Hematopoietic multipotent progenitor cell treated with erythropoietin and hydrocortisone succinate and interleukin-3 and kit ligand, for 4 days (in vitro differentiated cells): Measurements from ENCODE around the gene NIN.
A peak's percentile ranks its signal among the peaks of the same experiment; 100 is the strongest.

Experiments
- DNase-seq: peaks from one replicate; pipeline ENCODE4 v3.0.0-alpha.2; 2015

NIN gene

DNA sequence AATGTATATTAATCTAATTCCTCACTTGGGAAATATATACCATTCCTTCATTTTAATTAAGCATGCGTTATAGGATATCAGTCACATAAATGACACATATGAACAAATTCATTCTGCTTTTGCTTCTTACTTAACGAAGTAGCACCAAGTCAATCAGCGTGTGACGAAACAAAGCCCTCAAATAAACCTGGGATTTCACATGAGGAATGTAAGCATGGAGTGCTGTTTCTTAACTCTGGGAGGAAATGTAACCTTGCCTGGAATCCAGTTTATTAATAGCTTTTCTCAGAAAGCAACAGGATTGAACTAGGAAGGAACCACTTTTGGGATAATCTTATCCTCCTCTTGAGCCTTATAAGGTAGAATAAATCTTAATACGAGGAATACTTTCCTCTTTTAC, 72.0 kb downstream of the NIN start:
- DNase-seq = no peak

DNA sequence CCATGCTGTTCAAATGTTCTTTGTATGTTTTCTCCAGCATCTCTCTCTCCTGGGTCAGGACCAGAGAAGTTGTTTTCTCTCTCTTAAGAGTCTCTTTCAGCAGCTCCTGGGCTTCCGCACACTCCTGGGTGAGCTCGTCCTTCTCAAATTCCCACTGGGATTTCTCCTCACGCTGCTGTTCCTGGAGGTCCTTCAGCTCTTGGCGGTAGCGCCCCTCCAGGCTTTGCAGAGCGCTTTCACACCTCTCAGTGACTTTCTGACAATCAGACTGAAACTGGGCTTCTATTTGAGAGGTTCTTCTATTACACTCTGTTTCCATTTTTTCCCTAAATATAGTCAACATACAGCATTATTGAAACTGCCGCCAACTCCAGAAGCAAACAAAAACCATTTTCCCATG, 72.7 kb downstream of the NIN start:
- no peak for DNase-seq

DNA sequence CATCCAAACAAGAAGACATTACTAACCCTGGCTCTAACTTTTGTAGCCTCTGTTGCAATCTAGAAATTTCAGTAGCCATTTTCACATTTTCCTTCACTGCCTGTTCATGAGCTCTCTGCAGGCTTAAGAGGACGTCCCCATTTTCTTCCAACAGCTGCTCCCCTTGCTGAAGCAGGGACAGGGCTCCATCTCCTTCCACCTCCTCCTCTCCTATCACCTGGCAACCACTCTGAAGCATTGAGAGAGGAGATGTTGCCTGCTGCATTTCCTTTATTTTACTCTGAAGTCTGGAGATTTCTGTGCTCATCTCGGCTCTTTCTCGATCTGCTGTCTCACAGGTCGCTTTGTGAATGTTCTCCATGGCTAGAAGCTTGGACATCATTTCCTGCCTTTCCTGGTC, 73.3 kb downstream of the NIN start:
- DNase-seq = no peak

DNA sequence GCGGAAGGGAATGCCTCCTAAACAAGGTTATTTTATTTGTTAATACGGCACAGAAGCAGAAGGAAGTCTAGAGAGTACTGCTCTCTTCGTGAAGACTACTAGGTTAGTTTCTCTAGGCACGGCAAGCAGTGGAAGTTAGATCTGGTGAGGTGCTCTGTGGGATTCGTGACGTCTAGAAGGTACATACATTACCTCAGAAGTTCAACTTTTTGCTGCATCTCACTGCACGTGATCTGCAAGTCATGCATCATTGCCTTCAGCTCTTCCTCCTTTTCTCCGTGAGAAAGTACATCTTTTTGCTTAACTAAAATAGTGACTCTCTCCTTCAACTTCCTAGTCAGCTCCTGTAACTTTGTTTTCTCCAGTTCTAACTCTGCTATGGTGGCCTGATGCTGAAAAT, 74.7 kb downstream of the NIN start:
- no peak for DNase-seq

DNA sequence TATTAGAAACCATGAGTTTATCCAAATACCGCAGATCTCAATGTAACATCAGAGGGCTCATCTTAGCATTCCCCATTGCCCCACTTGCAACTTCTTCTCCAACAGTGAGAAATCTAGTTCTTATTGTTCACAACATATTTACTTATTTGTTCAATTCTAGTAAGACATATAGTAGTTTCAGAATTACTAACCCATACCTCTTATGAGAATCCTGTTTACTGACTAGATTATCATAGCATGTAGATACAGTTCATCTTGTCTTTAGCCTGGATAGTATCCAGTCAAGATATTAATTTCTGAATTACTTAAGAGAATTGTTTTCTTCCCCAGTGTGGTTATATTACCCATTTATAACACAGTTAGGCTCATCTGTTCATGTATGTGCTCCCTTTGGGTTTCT, 80.6 kb downstream of the NIN start:
- no peak for DNase-seq

DNA sequence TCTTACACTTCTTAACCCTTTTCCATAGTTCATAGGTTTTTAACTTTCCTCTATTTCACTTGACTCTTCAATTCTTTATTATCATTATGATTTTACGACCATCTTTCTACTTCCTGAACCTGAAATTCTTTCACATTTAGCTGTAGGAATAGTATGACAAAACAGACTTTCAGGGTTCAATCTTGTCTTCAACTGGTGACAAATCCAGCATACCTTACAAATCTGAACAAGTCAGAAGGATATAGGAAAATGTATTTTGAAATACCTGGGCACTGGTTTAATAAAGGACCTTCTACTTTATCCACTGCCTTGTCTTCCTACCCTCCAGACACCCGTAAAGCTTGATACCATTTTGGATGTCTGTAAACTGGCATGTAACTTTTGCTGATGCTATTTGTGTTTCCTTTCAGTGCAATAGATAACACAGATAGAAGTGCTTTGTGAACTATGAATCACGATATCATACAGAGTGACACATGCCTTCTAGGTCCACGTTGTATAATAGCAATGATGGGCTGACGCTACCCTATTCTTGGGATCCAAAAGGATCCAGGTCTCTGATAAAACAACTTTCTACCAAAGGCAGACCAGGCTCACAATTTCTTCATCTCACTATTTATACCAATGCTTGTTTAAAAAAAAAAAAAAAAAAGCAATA, 85.4 kb downstream of the NIN start:
- DNase-seq = no peak

DNA sequence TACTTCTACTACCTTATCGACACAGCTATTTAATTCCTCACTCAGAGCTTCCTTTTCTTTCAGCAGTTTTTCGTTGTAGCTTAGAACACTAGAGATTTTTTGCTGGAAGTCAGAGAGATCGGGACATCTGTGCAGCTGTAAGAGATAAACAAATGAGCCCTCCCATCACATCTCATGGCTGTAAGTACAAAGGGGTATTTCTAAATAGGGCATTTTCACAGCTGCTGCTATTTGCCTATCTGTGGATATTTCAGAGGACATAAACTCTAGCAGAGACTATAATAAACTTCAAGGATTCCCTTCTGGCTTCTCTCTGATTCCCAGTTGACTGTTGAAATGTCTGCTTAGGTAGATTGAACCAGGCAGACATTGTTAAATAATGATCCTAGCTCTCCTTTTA, 86.7 kb downstream of the NIN start:
- no peak for DNase-seq

DNA sequence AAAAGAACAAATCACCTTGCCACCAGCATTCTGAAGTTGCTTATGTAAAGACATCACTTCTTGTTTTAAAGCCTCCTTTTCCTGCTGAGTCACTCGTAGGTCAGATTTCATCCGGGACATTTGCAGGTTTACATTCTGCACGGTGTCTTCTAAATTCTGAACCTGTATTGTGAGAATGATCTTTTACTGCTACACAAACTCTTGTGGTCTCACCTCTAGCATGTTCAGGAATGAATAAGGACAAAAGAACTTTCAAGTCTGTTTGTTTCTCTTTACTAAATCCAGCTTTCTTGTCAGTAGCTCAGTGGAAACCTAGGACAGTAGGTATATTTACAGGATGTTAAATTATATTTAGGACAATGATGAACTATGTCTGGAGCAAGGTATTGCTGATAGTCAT, 89.4 kb downstream of the NIN start:
- DNase-seq = peak; percentile 15

DNA sequence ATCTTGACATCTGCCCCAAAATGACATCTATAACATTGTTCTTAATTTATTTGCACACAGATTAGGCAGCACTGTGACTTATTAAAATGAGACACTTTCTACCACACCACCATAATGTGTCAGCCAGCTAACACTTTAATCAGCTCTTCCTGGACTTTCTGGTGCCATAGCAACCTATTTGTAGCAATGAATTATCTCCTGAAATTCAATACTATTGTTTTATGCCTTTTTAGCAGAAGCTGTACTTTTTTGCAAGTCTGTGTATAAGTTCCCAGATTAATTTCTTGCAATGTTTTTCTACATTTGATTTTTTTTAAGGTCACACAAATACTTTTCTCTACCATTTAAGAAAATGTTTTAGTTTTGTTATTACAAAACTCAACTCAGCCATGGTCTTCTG, 90.1 kb downstream of the NIN start:
- no peak for DNase-seq

DNA sequence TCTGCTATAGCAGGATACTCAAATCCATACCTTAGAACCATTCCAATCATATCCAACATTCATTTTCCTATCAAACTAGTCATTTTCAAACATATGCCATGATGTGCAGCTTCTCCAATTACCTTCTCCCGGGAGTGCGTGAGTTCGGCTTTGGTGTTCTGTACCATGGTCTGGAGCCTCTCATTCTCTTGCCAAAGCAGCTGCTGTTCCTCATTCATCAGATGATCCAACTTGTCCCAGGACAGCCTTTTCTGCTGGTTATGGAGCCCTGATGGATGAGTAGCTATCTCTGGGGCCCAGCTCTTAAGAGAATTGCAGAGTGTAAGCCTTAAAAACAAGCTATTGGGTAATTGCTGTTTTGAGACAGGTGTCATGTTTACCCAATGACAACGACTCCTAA, 91.8 kb downstream of the NIN start:
- no peak for DNase-seq

DNA sequence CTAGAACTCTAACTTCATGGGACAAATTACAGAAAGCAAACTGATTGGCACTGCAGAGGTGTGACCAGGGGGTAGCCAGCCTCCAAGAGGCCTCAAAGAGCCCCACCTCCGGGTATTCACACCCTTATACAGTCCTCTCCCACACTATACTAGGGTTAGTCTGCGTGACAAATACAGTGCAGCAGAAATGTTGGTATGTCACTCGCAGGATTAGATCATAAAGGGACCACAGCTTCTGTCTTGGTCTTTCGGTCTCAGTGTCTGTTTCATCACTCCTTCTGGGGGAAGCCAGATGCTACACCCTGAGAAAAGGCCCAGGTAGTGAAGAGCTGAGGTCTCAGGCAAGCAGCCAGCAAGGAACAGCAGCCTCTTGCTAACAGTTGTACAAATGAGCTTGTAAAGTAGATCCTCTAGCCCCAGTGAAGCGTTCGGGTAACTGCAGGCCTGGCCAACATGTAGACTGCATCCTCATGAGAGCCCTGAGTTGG, 94.0 kb downstream of the NIN start:
- DNase-seq = no peak

DNA sequence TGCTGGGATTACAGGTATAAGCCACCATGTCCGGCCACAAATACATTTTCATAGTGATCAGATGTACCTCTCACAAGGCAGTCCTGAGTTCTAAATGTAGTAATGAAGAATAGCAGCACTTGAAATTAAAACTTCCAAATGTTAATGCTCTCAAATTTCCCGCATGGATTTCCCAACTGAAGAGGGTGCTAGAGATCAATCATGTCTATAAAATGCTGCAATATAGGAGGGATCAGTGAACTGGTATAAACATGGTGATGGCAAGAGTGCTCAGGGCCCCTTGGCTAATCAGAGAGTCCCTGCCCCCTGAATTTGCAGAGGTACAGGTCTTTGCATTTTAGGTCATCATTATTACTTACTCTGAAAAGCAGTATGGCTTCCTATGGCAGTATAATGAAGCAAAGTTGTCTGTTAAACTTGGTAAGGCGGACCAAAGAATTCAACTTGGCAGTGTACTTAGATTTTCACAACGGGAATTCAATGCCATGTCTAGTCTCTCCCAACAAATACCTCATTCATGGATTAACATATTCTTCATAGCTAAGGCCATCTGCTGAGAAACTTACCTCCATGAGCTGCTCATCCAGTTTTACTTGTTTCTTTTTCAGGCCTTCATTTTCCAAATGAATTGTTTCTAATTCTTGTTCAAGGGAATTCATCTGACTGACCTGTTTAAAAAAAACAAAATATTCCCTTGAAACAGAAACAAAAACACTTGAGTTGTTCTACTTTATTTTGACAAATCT, 95.8 kb downstream of the NIN start:
- no peak for DNase-seq

DNA sequence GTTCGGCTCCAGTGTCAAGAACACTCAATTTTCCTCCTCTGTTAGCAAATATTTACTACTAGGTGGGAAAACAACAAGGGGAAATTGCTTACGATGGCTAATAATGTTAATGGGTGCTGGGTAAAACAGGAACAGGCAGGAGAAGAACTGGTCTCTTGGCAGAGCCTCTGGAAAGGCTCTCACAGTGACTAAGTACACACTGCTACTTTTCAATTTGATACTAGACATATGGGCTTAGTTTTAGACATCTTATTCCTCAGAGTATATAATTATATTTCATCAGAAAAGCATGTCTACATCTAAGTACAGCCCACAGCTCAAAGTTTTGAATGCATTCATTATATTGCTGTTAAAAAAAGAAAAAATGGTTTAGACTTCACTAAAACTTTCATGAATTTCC, 97.5 kb downstream of the NIN start:
- DNase-seq = no peak

DNA sequence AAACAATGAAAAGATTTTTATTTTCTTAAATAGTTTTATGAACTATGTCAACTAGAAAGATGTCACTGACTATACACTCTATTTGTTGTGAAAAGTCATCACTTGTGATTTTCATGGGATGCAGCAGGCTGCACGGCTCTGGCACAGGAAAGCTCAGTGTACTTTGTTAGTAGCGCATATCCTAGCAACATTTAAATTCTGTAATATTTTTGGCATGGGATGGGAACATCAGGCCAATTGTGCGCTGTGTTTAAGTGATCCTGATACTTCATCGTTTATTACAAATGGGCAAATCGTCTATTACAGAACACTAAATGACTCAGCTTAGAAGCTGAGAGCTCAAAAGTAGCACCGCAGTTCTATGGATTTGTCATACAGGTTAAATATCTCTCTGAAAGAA, 102.1 kb downstream of the NIN start:
- DNase-seq = no peak

DNA sequence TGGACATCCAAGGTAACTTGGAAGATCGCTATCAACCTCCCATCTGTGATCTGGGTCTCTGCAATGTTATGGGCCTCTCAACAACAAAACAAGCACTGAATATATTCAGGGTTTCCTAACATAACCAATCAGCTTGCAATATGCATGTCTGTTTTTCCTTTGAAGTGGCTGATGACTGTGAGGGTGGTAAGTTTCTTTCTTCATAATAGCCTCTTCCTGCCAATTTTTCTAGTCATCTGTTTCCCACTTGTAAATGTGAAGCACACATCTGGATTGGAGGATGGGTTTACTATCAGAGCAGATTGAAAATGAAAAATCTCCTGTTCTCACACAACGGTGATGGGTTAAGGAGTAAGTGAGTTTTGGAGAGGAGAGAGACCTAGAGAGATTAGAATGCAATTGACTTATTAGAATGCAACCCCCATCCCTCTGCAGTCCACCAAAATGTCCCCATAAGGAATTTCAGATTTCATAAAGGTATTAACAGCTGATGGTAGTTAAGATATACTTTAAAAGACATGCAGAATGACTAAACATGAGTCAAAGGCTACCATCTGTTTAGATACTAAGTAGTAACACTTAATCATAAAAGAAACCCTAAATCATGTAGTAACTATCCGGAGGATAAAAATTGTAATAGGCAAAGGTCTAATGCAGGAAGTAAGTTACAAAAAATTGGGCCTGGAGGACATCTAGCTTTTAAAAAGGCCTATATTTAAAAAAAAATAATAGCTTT, 104.4 kb downstream of the NIN start:
- no peak for DNase-seq

DNA sequence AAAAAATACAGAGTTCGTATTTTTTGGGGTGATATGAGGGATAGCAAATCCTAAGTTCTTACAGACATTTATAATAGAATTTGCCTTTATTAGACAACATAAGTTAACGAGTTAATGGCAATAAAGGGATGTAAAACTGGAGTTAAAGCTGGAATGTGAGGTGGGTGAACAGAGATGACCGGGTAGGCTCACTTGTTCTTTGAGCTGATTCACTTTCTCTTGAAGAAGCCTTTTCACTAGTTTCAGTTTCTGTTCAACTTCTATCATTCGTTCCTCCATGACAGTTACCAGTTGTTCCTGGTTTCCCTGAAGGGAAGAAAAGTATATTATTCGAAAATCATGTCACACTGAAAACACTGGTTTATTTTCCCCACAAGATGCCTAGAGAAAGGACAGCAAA, 105.2 kb downstream of the NIN start:
- DNase-seq = no peak

DNA sequence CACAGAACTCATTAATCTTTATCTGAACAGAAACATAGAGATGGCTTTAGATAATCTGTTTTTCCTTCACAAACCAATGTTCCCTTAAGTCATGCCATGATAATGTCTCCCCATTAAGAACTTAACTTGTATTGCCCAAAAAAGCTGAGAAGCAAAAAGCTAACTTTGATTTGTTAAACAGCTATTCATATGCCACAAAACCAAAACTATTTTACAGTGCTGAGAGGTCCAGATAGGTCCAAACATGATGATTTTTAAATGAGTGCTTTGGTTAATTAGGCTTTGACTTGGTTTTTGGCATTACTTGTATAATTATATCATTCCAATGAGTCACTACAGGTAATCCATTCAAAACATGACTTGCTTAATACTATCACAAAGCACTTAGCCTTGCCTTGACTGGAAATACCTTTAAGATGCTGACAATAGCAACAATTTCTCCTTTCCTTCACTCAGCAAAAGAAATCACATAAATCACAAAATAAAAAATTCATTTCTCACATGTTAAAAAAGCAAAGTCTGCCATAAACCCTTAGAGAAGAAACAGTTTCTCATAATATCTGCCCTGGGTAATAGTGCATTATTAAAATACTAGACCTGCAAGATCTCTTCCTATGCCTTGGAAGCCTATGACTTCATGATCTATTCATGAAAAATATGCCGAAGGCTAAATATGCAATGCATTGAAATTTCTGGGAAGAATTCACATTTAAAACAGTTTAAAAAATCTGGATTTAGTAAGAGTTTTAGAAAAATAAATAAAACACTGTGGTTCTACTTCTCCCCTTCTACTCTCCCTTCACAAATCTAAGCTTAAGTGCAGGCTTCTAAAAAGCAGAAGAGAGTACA, 110.8 kb downstream of the NIN start:
- no peak for DNase-seq

DNA sequence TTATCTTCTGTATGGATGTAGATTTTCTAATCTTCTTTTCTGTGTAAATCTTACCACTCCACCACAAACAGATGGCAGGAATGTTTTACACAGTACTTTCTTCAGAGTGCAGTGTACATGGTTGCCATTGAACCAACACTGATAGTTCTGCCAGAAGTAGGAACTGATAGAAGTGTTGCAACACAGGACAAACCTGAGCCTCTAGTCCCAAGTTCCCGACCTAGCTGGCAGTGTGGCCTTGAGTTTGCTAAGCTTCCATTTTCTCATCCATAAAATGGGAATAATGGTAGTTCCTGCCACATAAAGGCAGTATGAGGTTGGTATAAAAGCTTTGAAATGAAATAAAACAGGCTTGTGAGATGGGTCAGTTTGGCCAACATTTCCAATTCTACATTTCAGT, 112.0 kb downstream of the NIN start:
- no peak for DNase-seq

DNA sequence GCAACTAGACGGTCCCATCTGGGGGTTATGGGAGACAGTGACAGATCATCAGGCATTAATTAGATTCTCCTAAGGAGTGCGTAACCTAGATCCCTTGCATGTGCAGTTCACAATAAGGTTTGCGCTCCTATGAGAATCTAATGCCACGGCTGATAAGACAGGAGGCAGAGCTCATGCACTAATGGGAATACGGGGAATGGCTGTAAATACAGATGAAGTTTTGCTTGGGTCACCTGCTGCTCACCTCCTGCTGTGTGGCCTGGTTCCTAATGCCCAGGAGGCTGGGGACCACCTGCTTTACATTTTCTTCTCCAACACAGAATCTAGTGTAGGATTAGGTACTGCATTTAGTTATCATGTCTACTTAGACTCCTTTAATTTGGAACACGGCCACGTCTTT, 113.2 kb downstream of the NIN start:
- DNase-seq = no peak

DNA sequence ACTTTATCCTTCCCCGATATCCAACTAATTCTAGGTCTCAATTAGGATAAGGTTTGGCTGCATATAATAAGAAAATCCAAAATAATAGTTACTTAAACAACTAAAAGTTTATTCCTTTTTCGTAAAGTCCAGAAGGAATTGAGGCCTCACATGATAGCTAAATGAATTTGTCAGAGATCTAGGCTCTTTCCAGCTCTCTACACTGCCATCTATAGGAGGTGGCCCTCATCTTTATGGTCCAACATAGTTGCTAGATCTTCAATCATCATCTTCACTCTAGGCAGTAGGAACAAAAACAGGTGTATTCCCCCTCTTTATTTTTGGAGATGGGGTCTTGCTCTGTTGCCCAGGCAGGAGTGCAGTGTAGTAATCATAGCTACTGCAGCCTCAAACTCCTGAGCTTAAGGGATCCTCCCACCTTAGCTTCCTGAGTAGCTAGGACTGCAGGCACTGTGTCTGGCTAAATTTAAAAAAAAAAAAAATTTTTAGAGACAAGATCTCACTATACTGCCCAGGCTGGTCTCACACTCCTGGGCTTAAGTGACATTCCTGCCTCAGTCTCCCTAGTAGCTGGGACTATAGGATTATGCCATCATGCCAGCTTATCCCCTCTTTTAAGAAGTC, 116.4 kb downstream of the NIN start:
- DNase-seq = peak; percentile 75

DNA sequence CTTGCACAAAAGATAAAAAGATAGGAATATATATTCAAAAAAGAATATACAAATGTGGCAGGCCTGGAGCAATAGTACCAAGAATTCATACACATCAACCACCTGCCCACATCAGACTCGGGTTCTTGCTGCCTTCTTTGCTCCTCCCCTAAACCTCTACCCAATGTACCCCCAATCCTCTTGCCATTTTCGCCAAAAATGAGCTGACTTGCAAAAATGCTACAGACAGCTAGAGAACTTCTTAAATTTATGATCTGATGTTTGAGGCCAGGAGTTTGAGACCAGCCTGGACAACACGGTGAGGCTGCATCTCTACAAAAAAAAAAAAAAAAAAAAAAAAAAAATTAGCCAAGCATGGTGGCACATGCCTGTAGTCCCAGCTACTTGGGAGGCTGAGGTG, 119.9 kb downstream of the NIN start:
- no peak for DNase-seq

DNA sequence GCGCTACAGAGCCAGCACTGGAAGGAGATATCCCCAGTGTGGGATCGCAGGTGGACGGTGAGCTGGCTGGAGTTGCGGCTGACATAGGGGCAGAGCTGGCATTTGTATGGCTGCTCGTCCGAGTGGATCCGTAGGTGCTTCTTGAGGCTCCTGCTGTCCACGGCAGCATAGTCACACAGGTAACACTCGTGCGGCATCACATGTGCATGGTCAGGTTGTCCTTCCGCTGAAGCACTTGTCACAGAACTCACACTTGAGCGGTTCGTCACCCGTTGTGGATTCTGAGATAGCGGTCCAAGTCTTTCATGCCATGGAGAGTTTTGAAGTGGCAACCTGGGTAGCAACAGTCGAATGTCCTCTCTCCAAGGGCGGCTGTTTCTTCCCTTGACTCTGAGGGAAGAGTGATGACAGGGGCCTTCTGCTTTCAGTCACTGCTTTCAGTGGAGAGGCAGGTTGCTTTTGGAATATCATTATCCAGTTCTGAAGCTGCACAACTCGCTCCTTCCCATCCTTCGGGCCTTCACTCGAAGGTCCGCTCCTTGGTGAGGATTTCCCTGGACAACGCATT, 125.9 kb downstream of the NIN start:
- DNase-seq = no peak
